T-helper 17 cell (primary cell): ENCODE results near the gene NUP210. TPM values are rescaled to one million over a fixed set of nuclear protein-coding genes. Genes with fewer than 3 reads are reported as not detected.
"Not testable (repeated sequence)": the region's sequence is repeated elsewhere in the genome, so short reads cannot be mapped to it uniquely, and the experiment has no call there.

ENCODE experiments used
- ATAC-seq: fragments of 150-1000 bp; cut with Tn5 transposase; 2 replicates; pipeline ENCODE4 v1.10.0; 2021; ENCODE audit warnings: mild to moderate bottlenecking, moderate library complexity
- DNase-seq, 3 donors: peaks; one replicate each; pipeline versions ENCODE4 v3.0.0 to v3.0.0-alpha.2; 2020 to 2021
- H3K9me3 ChIP-seq: one replicate; pipeline ENCODE4 v1.7.0; 2013; ENCODE audit warnings: low read length, mild to moderate bottlenecking; ENCODE audit not compliant: control insufficient read depth, poor library complexity, severe bottlenecking
- H3K27ac Mint-ChIP-seq: one replicate; pipeline ENCODE4 v1.8.0; 2022; ENCODE audit warnings: mild to moderate bottlenecking, moderate library complexity, mixed read lengths
- H3K27me3 Mint-ChIP-seq: one replicate; pipeline ENCODE4 v1.8.0; 2022; ENCODE audit warnings: mixed read lengths
- H3K36me3 Mint-ChIP-seq: one replicate; pipeline ENCODE4 v1.8.0; 2022; ENCODE audit warnings: low read depth, mixed read lengths
- H3K4me1 Mint-ChIP-seq: one replicate; pipeline ENCODE4 v1.8.0; 2022; ENCODE audit warnings: mild to moderate bottlenecking, mixed read lengths
- H3K4me3 Mint-ChIP-seq: one replicate; pipeline ENCODE4 v1.8.0; 2022; ENCODE audit warnings: mild to moderate bottlenecking, moderate library complexity, mixed read lengths
- total RNA-seq, 4 donors: library from RNA in 2 of 4; stranded (reverse) in 2 of 4; gene quantifications; one replicate each; pipeline ENCODE4 v1.2.3 and lab custom pipeline; 2022 to 2026

The NUP210 gene
- total RNA-seq, 2 donors from 2014 or later: 125 to 137 TPM

DNA sequence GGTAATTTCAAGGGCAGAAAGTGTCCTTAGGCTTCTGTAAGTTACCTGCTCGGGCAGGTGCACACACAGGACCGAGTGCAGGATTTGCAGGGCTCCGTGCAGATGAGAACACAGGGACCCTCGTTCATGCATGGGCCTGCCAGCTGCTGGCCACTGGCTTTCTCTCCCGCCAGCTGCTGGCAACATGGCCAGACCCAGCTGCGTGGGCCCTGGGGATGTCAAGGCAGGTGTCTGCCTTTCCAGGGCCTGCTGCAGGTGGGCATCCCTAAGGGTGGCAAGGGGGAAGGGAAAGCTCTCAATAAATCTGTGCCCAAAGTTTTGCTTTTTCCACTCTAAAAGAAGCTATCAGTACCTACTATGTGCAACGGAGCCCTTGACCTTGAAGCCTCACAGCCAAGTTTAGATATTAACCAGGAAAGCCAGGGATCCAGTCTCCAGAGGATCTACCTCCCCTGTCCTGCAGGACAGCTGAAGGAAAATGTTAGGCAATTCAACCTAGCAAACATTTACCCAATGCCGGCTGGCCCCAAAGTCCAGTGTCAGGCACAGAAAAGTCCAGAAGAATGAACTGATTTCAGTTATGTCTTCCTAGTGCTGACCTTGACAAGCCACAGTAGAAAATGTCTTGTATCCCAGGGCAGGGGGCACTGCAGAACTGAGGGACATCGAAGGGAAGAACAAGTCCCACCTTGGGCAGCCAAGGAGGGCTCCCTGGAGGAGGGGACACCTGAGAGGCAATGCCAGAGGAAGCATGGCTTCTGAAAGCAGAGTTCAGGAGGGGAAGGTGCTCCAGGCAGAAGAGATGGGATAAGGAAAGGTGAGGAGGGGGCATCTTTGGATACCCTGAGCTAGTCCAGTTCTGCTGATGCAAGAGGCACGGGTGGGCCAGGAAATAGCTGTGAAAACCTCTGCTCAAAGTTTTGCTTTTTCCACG is 26.4 kb downstream of the NUP210 start:
- Mint-ChIP-seq H3K4me1 (peaks cover 22% of the 10 kb centered on the region), H3K27ac (peak overlapping the region; percentile 53), H3K36me3 (no peaks in the 10 kb centered on the region), H3K4me3 (no peak overlapping the region), H3K27me3 (no peaks in the 10 kb centered on the region)
- no peak for ATAC-seq
- no peaks in the 10 kb centered on the region for H3K9me3 ChIP-seq
- no peak for DNase-seq

DNA sequence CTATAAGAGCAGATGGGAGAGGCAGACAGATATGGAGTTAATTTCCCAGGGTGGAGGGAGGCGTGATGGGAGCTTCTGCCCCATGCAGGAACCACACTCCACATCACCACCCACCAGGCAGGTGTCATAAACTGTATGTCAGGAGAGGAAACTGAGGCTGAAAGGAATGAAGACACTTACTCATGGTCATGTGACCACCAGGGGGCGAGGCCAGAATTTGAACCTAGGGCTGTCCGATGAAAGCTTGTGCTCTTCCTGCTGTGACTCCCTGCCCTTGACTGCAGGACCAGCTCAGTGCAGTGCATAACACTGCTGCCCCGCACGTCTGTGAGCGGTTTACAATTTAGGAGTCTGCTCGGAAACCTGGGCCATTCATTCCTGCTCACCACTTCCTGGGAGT is 28.8 kb downstream of the NUP210 start:
- H3K4me3 Mint-ChIP-seq: no peak overlapping the region
- no peak for ATAC-seq
- DNase-seq: peak in 1 of 3 donors; percentile 18
- H3K36me3 Mint-ChIP-seq: peaks cover under 1% of the 10 kb centered on the region
- no peaks in the 10 kb centered on the region for H3K9me3 ChIP-seq
- H3K4me1 Mint-ChIP-seq: peaks cover 23% of the 10 kb centered on the region
- peak overlapping the region; percentile 9 for H3K27ac Mint-ChIP-seq
- no peaks in the 10 kb centered on the region for H3K27me3 Mint-ChIP-seq

- DNase-seq (no peak), ATAC-seq (no peak)
- no peaks in the 10 kb centered on the region for H3K27me3 Mint-ChIP-seq
- no peaks in the 10 kb centered on the region for H3K9me3 ChIP-seq
- H3K27ac Mint-ChIP-seq: peak overlapping the region; percentile 51
- peaks cover 9% of the 10 kb centered on the region for H3K36me3 Mint-ChIP-seq
- H3K4me3 Mint-ChIP-seq: no peak overlapping the region
- peaks cover 25% of the 10 kb centered on the region for H3K4me1 Mint-ChIP-seq
Observed at GRCh38 chr3:13389378-13389777, 30.7 kb downstream of the NUP210 start.

GRCh38 chr3:13388816-13389215 is 31.3 kb downstream of the NUP210 start:
- no peak for DNase-seq
- H3K27me3 Mint-ChIP-seq: no peaks in the 10 kb centered on the region
- H3K4me1 Mint-ChIP-seq: peaks cover 25% of the 10 kb centered on the region
- ATAC-seq: no peak
- no peak overlapping the region for H3K27ac Mint-ChIP-seq
- H3K4me3 Mint-ChIP-seq: no peak overlapping the region
- H3K36me3 Mint-ChIP-seq: peaks cover 9% of the 10 kb centered on the region
- no peaks in the 10 kb centered on the region for H3K9me3 ChIP-seq

DNA sequence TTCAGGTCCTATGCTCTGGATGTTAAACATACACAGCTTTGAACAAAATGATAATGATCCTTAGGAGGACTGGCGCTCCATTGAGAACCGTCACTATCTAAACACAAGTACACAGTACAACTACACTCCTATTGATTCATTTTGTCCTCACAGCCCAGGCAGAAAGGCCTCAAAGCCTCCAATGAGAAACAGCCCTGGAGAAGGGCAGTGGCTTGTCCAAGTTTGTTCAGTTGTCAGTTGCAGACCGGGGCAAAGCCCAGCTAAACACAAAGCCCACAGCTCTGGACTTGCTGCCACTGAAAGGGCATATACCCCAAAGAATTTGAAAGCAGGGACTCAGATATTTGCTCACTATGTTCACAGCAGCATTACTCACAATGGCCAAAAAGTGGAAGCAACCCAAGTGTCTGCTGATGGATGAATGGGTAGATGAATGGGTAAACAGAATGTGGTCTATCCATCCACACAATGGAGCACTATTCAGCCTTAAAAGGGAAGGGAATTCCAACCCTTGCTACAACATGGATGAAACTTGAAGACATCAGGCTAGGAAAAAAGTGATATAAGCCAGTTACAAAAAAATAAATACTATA is 34.7 kb downstream of the NUP210 start:
- DNase-seq: no peak
- no peak overlapping the region for H3K4me3 Mint-ChIP-seq
- no peaks in the 10 kb centered on the region for H3K27me3 Mint-ChIP-seq
- no peaks in the 10 kb centered on the region for H3K9me3 ChIP-seq
- H3K36me3 Mint-ChIP-seq: peaks cover 14% of the 10 kb centered on the region
- H3K27ac Mint-ChIP-seq: peak overlapping the region; percentile 88
- ATAC-seq: no peak
- H3K4me1 Mint-ChIP-seq: peaks cover 18% of the 10 kb centered on the region

DNA sequence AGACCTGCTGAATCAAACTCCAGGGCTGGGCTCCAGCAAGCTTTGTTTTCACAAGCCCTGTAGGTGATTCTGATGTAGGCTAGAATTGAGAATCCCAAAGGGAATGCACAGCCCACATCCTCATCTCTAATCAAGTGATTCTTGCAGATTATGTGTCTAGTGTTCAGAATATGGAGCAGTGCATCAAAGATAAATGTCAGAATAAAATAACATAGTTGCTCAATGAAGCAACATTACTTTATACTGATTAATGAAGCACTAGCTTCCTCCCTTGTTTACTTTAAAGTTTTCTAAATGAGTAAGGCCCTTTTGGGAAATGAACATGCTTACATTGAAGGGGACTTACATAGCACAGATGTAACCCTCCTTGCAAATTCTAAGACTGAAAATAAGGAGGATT is 39.2 kb downstream of the NUP210 start:
- H3K9me3 ChIP-seq: no peaks in the 10 kb centered on the region
- DNase-seq: no peak

DNA sequence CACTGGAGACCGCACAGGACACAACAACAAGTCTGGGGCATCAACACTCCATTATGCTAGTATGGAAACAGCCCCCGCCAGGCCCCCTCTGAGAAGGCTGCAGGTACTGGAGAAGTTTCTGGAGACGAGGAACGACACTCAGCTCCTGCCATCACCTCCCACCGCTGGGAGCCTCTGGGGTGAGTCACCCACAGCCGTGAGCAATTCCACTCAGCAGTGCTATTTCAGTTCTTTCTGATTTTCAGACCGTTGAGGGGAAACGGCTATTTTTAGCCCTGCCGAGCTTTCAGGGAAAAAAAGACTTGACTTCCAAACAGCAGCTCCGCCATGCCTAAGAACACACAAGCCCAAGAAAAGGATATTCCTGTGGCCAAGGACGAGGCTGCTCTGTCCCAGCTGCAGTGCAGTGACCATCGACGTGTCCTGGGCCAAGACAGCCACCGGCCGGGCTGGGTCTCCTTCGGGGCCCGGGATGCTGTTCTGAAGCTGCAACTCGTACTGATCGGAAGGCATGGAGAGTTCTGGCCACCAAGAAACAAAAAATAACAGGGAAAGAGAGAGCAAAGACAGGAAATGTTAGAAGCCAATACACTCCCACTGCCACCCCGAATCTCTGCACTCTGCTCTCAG is 40.8 kb downstream of the NUP210 start:
- no peaks in the 10 kb centered on the region for H3K9me3 ChIP-seq
- peaks cover 11% of the 10 kb centered on the region for H3K36me3 Mint-ChIP-seq
- no peak for DNase-seq
- no peaks in the 10 kb centered on the region for H3K27me3 Mint-ChIP-seq
- peak overlapping the region; percentile 24 for H3K27ac Mint-ChIP-seq
- H3K4me3 Mint-ChIP-seq: no peak overlapping the region
- peaks cover 12% of the 10 kb centered on the region for H3K4me1 Mint-ChIP-seq
- ATAC-seq: no peak

More for the DNA sequence above, 39.2 kb downstream of the NUP210 start:
- H3K27me3 Mint-ChIP-seq: no peaks in the 10 kb centered on the region
- no peak for ATAC-seq
- peak overlapping the region; percentile 88 for H3K27ac Mint-ChIP-seq
- H3K4me1 Mint-ChIP-seq: peaks cover 17% of the 10 kb centered on the region
- H3K4me3 Mint-ChIP-seq: no peak overlapping the region
- peaks cover 15% of the 10 kb centered on the region for H3K36me3 Mint-ChIP-seq

DNA sequence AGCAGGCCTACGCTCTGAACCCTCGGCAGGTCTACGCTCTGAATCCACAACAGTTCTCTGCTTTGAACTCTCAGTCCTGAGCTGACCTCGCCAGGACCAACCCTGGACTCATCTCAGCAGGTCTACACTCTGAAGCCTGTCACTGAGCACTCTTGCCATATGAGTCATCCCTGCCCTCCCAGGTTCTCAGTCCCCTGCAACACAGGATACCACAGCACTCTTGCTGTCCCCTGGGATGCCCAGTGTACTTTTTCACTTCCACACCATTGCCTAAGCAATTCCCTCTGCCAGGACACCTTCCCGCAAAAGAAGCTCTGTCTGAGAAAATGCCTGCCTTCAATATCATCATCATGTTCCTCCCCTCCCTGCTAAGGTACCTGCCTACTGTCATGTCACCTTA is 42.0 kb downstream of the NUP210 start:
- Mint-ChIP-seq H3K36me3 (peaks cover 11% of the 10 kb centered on the region), H3K27ac (peak overlapping the region; percentile 34), H3K4me3 (no peak overlapping the region), H3K4me1 (peaks cover 12% of the 10 kb centered on the region), H3K27me3 (no peaks in the 10 kb centered on the region)
- DNase-seq (no peak), ATAC-seq (no peak)
- H3K9me3 ChIP-seq: no peaks in the 10 kb centered on the region

DNA sequence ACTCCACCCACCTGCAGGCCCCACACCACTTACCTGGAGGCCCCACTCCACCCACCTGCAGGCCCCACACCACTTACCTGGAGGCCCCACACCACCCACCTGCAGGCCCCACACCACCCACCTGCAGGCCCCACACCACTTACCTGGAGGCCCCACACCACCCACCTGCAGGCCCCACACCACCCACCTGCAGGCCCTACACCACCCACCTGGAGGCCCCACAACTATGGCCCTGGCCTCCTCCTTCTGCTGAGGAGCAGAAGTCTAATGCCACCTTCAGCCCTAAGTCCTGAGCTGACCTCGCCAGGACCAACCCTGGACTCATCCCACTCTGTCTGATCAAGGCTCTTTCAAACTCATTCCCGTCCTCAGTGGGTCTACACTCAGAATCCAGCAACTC is 42.4 kb downstream of the NUP210 start:
- Mint-ChIP-seq H3K36me3 (peaks cover 11% of the 10 kb centered on the region), H3K27ac (peak overlapping the region; percentile 34), H3K4me1 (peaks cover 12% of the 10 kb centered on the region)
- not testable (repeated sequence) for H3K9me3 ChIP-seq, H3K27me3 Mint-ChIP-seq, ATAC-seq, H3K4me3 Mint-ChIP-seq, DNase-seq

DNA sequence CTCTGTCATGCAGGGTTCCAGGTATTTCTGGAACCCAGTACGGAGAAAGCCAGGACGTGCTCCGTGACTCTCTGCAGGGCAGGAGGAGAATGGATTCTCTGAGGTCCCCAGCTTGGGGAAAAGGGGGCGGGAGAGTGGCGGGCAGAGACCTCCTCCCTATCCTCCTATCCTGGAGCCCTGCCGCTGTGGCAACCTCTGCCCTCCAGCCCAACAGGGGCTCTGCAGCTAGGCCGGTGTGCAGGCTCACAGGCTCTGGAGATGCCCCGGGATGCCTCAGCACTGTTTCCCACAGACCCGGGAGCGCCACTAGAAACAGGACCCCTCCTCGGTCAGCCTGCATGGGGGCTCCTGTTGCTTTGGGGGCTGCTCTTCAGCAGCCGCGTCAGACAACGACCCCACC is 43.1 kb downstream of the NUP210 start:
- ATAC-seq (no peak), DNase-seq (no peak)
- Mint-ChIP-seq H3K36me3 (peaks cover 10% of the 10 kb centered on the region), H3K27ac (no peak overlapping the region), H3K27me3 (no peaks in the 10 kb centered on the region), H3K4me3 (no peak overlapping the region), H3K4me1 (peaks cover 9% of the 10 kb centered on the region)
- H3K9me3 ChIP-seq: no peaks in the 10 kb centered on the region

DNA sequence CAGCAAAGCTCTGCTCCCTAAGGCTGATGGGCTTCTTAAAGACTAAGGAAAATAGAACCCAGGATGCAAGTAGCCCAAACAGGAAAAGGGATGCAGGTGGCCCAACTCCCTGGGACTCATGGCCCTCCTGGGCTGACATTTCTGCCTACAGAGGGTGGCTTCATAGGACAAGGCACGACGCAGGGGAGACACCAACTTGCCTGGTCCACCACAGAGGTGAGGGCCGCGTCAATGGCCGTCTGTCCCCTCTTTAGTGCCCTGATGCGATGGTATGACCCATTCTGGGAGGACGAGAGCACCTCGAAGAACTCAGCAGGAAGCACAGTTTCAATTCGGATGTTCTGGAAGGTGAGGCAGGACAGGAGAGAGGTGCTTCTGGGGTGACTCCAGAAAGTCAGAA is 44.0 kb downstream of the NUP210 start:
- no peak for ATAC-seq
- Mint-ChIP-seq H3K27ac (no peak overlapping the region), H3K4me3 (no peak overlapping the region), H3K27me3 (no peaks in the 10 kb centered on the region), H3K36me3 (peaks cover 9% of the 10 kb centered on the region), H3K4me1 (peaks cover 5% of the 10 kb centered on the region)
- DNase-seq: no peak
- H3K9me3 ChIP-seq: no peaks in the 10 kb centered on the region

DNA sequence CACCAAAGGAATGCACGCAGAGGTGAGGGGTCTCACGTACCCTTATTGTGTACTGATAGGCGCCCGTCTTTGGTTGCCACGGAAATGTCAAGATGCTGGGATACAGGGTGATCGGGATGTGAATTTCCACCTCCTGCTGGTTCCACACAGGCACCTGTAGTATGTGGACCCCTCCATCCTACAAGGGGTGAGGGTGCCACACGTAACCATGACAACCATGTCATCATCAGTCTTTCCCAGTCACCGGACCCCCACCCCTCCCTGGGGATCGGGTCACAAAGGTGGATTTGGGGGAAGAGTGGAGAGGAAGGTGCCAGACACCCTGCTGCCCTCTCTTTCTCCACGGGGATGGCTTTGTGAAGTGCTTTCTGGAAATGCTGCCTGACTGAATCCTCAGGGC is 44.7 kb downstream of the NUP210 start:
- peaks cover 13% of the 10 kb centered on the region for H3K36me3 Mint-ChIP-seq
- H3K9me3 ChIP-seq: no peaks in the 10 kb centered on the region
- ATAC-seq (no peak), DNase-seq (no peak)
- no peak overlapping the region for H3K27ac Mint-ChIP-seq
- no peak overlapping the region for H3K4me3 Mint-ChIP-seq
- no peaks in the 10 kb centered on the region for H3K27me3 Mint-ChIP-seq
- H3K4me1 Mint-ChIP-seq: peaks cover 5% of the 10 kb centered on the region

DNA sequence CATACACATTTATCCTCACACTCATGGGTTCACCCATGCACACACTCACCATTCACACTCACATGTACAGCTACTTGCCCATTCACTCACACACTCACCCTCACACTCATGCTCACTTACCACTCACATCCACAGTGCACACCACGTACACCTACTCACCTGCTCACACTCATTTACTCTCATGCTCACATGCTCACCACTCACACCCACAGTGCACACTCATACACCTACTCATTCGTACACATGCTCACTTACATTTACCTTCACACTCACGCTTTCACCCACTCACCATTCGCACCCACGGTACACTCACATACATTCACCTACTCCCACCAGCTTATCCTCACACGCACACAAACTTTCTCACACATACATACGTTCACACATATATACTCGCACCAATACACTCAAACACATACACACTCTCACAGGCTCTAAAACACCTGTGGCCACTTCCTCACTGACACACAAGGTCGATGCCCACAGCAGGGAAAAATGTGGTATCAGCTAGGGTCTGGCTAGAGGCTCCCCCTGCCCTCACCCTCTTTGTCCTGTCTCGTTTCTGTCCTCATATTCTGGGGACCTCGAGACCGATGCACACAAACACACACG is 46.0 kb downstream of the NUP210 start:
- ATAC-seq: no peak
- DNase-seq: no peak
- H3K27me3 Mint-ChIP-seq: no peaks in the 10 kb centered on the region
- no peak overlapping the region for H3K27ac Mint-ChIP-seq
- H3K9me3 ChIP-seq: no peaks in the 10 kb centered on the region
- H3K4me3 Mint-ChIP-seq: no peak overlapping the region
- peaks cover 13% of the 10 kb centered on the region for H3K36me3 Mint-ChIP-seq
- peaks cover 5% of the 10 kb centered on the region for H3K4me1 Mint-ChIP-seq
